GM19035 (cell line): ENCODE data around the gene LAIR1.
"Not testable (repeated sequence)": the region's sequence is repeated elsewhere in the genome, so short reads cannot be mapped to it uniquely, and the experiment has no call there.

Source experiments
- ATAC-seq: cut with Tn5 transposase; IDR thresholded peaks from one replicate; pipeline ENCODE4 v1.9.1; 2021; ENCODE audit not compliant: unreplicated experiment

The LAIR1 gene

GRCh38 chr19:54376610-54377285, 12.0 kb upstream of the LAIR1 start:
- no peak for ATAC-seq

GRCh38 chr19:54375181-54375938, 10.6 kb upstream of the LAIR1 start:
- not testable (repeated sequence) for ATAC-seq

GRCh38 chr19:54373781-54374631, 9.3 kb upstream of the LAIR1 start:
- ATAC-seq, result no peak

DNA sequence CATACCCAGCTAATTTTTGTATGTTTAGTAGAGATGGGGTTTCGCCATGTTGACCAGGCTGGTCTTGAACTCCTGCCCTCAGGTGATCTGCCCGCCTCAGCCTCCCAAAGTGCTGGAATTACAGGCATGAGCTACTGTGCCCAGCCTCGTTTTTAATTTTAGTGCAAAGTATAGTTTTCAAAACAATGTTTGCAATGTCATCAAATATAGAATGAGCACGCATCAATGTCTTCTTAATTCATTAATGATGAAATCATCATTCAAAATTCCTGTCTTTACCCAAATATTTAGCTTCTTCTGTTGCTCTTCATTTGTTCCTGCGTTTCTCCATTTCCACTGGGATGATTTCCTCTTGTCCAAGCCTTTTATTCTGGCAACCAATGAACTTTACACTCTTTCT, 6.7 kb upstream of the LAIR1 start:
- not testable (repeated sequence) for ATAC-seq

DNA sequence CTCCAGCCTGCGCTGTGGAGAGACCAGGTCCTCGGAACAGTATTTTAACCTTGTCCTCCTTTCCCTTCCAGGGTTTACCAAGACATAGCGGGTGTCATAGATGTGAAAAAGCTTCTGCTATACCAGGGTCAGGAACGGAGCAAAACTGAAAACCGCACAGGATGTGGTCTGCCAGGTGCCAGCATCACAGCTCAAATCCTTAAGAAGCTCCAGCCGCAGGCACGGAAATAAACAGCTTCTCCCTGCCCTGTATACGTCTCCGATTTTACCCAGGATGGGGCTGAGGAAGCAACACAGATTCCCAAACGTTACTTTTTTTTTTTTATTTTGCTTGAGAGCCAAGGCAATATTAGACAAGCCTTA, 5.7 kb upstream of the LAIR1 start:
- ATAC-seq, result not testable (repeated sequence)

GRCh38 chr19:54369688-54370433, 5.1 kb upstream of the LAIR1 start:
- ATAC-seq, result not testable (repeated sequence)

DNA sequence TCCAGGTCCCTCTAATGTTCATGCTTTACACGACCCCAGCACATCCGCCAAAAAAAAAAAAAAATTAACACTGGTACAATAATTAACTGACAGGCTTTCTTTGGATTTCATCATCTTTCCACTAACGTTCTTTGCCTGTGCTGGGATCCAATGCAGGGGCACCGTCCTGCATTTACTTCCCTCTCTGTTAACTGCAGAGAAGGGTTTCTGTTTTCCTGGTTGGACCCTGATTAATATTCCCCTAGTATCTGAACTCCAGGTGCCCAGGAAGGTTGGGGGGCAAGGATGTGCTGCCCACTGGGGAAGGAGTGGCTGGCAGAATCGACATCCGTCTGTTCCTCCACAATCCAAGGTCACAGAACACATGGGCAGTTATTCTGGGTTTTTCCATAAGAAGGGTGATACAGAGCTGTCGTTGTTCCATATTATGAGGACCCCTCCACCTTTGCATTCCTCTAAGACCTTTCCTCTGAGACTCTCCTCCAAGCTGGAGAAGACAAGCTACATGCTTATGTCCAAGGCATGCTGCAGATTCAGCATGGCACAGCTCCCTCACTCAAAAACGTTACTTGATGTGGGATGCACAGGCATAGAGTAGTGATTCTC, 4.5 kb upstream of the LAIR1 start:
- no peak for ATAC-seq

GRCh38 chr19:54366811-54367210, 2.1 kb upstream of the LAIR1 start:
- ATAC-seq, result no peak

GRCh38 chr19:54365798-54366197, 1.1 kb upstream of the LAIR1 start:
- not testable (repeated sequence) for ATAC-seq

DNA sequence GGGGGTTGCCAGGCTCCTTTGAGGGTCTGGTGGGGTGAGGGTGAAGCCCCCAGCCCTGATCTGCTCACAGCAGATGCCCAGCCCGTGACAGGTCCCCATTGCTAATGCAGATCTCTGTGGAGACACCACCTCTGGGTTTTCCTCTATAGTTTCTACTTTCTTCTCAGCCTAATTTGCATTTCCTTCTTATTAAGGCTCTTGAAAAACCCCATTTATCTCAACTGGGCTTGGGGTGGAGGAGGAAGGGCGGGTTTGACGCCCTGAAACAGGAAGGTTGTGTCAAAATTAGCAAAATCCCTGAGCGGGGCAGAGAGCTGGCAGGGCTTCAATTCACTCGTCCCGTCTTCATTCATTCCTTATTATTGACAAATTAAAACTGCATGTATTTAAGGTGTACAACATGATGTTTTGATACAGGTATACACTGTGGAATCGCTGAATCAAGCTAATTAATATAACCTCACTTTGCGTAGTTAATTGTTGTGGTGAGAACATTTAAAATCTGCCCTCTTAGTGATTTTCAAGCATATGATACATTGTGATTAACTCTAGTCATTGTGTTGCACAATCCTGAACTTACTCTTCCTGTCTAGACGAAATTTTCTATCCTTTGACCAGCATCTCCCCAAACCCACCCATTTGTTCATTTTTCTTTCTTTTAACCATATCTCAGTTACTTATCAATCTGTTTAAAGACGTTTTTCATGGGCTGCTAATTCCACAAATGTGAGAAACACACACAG, 2.9 kb downstream of the LAIR1 start:
- ATAC-seq, result not testable (repeated sequence)

- not testable (repeated sequence) for ATAC-seq
Measured at GRCh38 chr19:54359149-54359820, 5.4 kb downstream of the LAIR1 start.

DNA sequence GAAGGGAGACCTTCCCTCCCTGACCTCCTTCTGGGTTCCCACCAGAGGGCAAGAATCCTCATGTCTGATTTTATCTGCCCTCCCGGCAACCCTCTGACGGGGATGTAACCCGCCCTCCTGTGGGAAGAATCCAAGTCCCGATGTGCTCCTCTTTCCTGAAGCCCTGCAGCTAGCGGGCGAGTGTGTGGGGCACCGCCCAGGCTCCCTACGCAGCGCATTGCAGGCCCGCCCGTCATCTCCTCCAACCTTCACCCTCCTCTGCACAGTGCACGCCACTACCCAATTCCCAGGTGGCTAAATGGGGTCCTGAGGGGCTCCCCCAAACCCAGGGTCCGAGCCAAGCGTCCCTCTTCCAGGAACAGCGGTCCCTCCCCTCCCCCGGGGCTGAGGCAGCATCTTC, 7.3 kb downstream of the LAIR1 start:
- no peak for ATAC-seq

- ATAC-seq, result no peak
Measured at GRCh38 chr19:54356444-54357056, 8.2 kb downstream of the LAIR1 start.

- ATAC-seq, result no peak
Measured at GRCh38 chr19:54355675-54356074, 9.1 kb downstream of the LAIR1 start.

GRCh38 chr19:54354761-54355160, 10.0 kb downstream of the LAIR1 start:
- ATAC-seq, result no peak

GRCh38 chr19:54352546-54352945, 12.2 kb downstream of the LAIR1 start:
- no peak for ATAC-seq

DNA sequence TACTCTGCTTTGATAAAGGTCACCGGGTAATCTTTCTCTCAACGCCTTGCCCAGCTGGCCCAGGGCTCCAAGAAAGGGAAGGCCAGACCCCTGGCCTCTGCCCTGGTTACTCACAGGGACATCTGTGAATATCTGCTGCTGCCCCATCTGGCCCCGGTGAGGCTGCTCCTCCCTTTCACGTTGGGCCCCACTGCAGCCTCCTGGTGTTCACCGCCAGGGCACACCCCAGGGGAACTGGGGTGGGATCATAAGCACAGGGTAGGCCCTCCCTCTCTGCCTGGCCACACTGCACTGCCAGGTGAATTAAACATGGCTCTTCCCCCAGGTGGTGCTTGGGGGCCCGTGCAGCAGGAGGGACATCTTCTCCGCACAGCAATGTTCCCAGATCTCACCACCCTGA, 12.7 kb downstream of the LAIR1 start:
- no peak for ATAC-seq

DNA sequence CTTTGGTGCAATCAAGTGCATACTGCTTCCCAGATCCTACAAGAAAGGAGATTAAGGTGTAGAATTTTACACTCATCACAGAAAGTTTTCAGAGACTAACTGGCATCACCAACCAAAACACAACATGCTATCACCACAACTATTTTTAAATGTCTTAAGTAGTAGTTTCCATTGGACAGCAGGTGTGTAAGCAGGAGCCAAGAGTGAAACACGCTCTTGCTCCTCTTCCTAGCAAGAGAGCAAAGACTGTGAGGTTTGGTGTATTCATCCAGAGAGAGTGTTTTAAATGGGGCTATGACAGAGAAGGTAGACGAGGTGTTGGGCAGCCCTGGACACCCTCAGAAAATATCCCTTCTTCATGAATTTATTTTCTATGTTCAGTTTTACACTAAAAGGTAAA, 13.3 kb downstream of the LAIR1 start:
- ATAC-seq, result no peak

DNA sequence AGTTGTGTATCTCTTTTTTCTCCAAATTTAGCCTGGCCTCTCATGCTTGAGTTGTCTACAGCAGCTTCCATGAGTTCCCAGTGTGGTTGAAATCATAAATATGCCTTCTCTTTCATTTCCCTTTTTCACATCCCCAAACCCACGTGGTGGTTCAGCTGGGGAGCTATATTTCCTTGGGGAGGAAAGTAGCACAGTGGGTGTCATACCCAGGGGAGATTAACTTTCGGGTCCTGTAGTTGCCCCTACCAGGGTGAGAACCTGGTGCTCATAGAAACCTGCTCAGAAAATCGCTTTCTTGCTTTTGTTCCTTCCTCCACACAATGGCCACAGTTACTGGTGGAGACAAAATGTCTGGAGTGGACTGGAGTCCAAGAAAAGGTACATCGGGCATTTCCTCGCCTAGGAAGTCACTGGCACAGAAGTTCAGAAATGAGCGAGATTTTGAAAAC, 18.8 kb downstream of the LAIR1 start:
- ATAC-seq, result no peak
